Activated CD4-positive, alpha-beta T cell treated with anti-CD3 and anti-CD28 coated beads, Interleukin-2, amount 50 U/mL, for 24 hours (primary cell): Measurements from ENCODE around the gene PRICKLE4.

Experiments used
- DNase-seq, 2 donors: peaks; one replicate each; pipeline ENCODE4 v3.0.0-alpha.2; 2020; ENCODE audit warnings: low read depth in 1 of 2, low spot score in 1 of 2

The PRICKLE4 gene, protein sequence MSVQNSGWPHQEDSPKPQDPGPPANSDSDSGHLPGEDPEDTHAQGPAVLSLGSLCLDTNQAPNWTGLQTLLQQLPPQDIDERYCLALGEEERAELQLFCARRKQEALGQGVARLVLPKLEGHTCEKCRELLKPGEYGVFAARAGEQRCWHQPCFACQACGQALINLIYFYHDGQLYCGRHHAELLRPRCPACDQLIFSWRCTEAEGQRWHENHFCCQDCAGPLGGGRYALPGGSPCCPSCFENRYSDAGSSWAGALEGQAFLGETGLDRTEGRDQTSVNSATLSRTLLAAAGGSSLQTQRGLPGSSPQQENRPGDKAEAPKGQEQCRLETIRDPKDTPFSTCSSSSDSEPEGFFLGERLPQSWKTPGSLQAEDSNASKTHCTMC

GRCh38 chr6:41780551-41781365, at the start of gene PRICKLE4:
Gene PRICKLE4 (plus strand): TSS chr6:41780782. CDS start chr6:41783474, 2,692 bp downstream.
- no peak for DNase-seq

DNA sequence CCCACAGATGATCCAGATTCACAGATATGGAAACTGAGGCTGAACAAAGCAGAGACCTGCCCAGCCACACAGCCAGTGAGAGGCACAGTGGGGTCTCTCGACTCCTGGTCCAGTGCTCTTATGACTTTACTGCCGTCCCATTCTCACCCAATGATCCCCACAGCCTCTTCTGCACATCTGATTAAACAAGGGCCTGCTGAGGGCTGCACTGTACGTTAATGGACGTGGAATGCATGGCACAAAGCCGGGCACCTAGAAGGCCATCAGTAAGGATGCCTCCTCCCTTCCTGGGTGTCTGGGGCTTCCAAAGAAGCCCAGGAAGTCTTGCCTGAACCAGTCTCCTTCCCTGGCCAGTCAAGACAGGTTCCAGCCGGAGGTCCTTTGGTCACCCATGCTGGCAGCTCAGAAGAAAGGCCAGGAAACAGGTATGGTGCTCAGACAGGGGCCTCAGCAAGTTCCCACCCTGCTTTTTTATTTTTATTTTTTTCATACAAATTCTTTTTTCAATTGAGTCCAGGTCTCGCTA, 49.0 kb upstream of the PRICKLE4 start:
- no peak for DNase-seq

GRCh38 chr6:41732149-41732548, 48.4 kb upstream of the PRICKLE4 start:
- DNase-seq = no peak

DNA sequence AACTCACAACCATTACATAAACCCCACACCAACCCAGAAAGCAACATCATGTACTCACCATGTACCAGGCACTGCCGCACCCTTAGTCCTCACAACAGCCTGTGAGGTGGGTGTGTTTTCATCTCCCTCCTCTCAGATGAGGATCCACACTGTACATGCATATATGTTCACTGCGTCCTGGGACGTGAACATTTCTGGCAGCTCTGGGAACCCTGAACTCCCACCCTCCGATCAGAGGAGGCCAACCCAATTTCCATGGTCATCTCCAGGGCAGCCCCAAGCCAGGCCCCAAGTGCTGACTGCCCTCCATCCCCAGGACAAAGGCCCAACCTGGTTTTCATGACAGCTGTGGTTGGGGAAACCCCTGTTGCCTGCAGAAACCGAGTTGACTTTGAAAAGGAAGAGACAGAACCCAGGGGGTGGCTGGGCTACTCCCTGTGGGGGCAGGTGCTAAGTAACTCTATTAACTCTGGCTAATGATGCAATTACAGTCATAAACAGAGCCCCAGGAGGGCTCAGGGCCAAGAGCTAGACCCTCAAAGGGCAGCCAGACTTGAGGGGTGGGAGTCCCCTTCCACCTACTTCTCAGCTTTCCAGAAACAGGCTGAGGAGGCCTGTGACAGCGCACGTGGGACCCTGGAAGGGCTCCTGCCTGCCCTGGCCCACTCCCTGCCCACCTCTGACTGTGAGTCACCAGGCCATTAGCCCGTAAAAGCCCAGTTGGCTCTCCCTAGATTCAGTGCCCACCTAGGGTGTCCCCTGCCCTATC, 47.8 kb upstream of the PRICKLE4 start:
- peak; percentile 31 to 43 for DNase-seq

- DNase-seq = no peak
Observed at GRCh38 chr6:41733360-41733706, 47.2 kb upstream of the PRICKLE4 start.

DNA sequence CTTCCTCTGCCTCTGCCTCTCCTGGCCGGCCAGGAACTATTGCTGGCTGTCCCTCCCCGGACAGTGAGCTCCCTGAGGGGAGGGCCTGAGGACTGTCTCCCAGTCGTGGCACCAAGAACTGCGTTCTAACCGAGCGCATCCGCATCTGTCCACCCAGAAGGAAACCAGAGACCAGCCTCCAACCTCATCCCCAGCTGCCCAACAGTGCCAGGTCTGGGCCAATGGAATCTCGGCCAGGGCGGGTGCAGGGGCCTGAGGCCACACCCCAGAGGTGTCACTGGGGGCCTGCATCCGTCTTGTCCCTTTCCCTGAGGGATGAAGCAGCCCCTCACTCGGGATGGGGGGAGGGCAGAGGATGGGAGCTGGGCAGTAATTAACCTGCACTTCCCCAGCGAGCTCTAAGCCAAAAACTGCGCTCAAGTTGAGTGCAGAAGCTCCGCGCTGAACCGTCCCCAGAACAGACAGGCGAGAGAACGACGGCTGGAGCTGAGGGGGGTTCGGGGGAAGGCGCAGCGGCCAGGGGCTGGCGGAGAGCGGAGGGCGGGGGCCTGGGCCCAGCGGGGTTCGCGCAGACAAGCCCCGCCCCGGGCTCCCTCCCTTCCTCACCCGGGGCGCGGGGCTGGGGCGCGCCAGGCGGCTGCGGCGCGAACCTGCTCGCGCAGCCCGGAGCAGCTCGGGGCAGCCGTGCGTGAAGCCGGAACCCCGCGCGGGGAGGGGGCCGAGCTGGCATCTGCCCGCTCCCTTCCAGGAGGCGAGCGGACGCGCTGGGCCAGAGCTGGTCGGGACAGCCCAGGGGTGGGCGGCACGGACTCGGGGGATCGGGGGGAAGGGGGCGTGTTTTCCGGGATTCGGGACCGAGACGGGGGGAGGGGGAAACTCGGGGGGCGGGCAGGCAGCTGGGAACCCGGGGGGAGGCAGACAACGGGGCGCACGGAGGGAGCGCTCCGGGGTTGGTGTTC, 46.6 kb upstream of the PRICKLE4 start:
- peak; percentile 5 to 11 for DNase-seq

DNA sequence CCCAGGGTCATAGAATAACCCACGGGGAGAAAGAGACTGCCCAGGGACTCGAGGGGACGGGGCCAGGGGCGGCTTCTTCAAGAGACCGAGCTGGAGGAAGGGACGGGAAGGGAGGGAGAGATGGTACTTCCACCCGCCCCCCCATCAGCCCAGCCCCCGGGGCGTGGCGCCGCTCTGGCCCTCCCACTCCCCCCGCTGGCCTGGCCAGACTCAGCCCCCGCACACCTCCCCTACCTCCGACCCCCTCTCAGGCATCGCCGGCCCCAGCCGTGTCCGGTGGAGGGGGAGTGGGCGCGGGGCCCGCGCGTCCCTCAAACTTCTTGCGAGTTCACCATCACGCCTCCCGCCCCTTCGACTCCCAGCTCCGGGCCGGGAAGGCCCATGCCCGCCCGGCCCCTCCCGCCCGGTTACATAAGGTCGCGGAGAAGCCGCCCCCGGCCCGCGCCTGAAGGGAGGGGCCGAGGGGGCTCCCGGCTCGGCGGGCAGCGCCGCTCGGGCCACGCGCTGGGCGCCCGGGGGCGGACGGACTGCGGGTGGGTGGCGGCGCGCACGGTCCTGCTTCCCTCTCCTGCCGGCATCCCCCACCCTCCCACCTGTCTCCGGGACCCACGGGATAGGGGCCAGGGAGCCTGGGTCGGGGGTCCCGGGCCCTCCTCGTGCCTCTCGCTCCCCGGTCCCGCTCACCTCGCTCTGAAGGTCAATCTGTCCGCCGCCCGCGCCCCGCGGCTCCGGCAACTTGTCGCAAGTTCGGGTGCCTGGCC, 45.7 kb upstream of the PRICKLE4 start:
- peak; percentile 35 to 44 for DNase-seq

- peak; percentile 91 to 94 for DNase-seq
Observed at GRCh38 chr6:41735427-41736185, 45.0 kb upstream of the PRICKLE4 start, which contains the start of gene TFEB. Gene TFEB (minus strand): TSS chr6:41735608. CDS start chr6:41691213, 44,395 bp downstream.

GRCh38 chr6:41736186-41736733, 44.3 kb upstream of the PRICKLE4 start:
- DNase-seq = no peak

DNA sequence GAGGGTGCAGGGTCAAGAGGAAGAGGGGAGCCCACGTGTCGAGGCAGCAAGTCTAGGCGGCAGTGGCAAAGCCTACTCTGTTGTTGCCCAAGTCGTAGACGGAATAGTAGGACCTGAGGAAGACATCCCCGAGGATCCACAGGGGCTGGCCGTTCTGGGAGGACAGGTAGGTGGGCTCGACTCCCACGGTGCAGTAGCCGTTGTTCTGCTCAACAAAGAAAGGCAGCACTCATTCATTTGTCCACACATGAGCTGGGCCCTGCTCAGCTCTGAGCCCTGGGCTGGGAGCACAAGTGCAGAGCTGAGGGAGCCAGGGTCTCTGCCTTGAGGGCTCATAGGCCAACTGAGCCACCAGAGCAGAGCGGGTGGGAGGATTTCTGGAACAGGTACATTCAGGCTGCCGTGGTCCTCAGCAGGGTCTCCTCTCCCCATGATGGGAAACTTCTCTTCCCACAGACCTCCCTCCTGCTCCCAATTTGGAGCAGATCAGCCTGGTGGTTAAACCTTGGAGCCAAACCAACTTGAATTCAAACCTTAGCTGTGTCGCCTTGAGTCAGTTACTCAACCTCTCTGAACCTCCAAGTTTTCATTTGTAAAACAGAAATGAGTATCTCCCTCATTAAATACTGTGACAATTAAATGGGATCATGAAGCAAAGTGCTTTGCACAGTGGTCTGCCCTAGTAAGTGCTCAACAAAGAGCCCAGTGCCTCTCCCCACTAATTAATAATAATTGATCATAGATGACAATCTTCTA, 43.6 kb upstream of the PRICKLE4 start:
- no peak for DNase-seq

DNA sequence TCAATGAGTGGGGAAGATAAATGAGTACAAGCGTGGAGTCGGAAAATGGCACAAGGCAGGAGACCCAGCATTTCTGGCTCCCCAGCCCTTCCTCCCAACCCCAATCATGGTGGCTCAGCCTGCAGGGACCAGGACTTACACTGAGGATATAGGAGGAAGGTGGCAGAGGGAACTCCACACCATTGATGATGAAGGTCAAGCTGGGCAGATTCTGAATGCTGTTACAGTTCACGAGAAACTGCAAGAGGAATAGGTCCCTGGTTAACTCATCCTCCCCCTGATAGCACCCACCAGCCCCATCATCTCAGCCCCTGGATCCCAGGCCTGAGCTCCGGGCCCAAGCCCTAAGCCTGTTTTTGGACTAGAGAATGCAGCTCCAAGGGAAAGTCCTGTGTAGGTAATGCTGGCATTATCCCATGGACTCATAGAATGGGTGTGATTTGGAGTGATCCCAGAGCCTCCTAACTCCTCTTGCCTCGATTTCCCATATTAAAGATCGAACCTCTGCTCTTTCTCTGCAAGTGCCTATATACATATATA, 42.9 kb upstream of the PRICKLE4 start:
- DNase-seq = no peak

DNA sequence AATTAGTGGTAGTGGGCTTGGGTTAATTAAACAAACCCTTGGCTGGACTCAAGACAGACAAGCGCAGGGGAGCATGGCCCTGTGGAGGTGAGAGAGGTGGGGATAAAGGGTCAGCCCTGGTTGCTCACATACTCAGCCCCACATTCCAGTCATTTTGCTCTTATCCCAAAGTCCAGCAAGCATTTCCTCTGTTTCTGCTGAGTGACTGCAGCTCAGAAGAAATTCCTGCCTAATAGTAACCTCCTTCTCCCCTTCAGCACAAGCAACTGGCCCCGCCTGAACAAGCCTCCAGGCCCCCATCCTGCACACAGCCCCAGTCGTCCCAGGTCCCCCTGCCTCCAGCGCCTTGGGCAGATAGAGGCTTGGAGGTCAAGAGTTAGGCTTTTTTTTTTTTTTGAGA, 41.5 kb upstream of the PRICKLE4 start:
- DNase-seq = no peak

DNA sequence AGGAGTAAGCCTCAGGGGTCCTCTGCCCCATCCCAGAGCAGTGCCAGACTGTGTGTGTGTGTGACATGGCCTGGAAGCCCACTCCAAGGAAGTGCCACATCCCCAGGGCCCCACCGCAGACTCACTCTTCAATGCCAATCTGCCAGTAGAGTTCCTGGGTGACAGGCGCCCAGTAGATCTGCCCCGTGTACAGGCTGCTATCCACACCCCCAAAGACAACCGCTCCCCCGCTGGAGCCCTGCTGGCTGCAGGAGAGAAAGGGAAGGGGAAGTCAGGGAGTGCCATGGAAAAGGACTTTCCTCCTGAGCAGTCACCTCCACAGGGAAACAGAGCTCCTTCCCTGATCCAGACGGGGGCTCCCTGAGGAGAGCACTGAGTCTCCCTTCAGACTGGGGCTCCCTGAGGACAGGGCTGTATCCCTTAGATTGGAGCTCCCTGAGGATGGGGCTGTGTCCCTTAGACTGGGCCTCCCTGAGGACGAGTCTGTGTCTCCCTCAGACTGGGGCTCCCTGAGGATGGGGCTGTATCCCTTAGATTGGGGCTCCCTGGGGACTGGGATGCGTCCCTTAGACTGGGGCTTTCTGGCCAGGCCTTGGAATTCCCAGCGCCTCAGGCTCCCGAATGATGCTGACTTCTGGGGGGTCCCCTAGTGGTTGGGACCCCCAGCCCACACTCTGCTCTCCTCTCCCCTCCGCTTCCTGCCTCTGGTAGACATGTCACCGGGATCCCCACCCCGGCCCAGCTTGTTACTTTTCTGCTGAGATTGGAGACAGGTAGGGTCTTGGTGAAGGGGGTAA, 40.0 kb upstream of the PRICKLE4 start:
- no peak for DNase-seq

DNA sequence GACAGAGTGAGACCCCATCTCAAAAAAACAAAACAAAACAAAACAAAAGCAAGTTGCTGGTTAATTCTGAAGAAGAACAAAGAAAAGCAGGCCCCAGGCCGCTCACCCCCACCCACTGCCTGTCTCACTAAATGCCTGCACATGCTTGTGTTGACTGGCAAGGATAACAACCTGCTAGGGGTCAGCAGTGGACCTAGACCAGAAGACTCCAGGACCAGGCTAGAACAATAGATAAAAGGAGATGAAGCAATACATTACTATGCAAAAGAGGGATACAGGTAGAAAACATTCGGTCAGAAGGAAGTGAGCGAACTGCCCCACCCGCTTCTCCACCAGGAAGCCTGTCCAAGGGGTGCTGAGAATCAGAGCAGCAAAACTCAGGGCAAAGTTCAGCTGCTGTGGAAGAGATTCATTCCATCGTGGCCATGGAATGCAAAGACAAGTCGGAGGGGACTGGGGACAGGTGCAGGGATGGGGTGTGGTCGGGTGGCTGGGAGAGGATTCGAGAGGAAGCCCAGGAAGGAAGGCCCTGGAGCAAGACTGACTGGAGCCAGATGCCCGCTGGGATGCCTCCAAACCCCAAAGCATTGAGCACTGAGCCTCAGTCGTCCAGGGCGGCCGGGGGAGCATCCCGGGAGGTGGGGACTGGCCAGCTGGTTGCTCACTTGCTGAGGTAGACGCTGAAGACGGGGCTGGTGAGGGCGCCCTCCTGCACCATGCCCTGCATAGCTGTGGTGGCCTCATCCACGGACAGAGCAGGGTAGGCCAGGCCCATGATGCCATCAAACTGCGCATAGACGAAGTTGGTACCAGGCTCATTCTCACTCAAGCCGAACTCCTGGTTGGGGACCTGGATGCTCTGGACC, 38.7 kb upstream of the PRICKLE4 start:
- no peak for DNase-seq

GRCh38 chr6:41743406-41744235, 37.0 kb upstream of the PRICKLE4 start:
- DNase-seq = no peak
